ENCODE measurements around the gene RAB8B.

The RAB8B gene

GRCh38 chr15:63210151-63211091 is 21.0 kb downstream of the RAB8B start (continued):
- TF ChIP-seq ZNF792 (tag by site-specific recombination; IDR thresholded peaks at IDR 0.05) (no peak), ZNF133 (tag by site-specific recombination; IDR thresholded peaks at IDR 0.05) (no peak), ZNF843 (tag by site-specific recombination; IDR thresholded peaks at IDR 0.05) (no peak), ZNF423 (tag by site-specific recombination; IDR thresholded peaks at IDR 0.05) (0 out of 2 replicates have a peak, but pooled peaks have one; percentile 11), PRDM10 (tag by site-specific recombination; IDR thresholded peaks at IDR 0.05) (no peak), ZNF629 (tag by site-specific recombination; IDR thresholded peaks at IDR 0.05) (no peak), ZNF513 (tag by site-specific recombination; IDR thresholded peaks at IDR 0.05) (no peak), REST (tag by site-specific recombination; IDR thresholded peaks at IDR 0.05) (no peak), ZNF350 (tag by site-specific recombination; IDR thresholded peaks at IDR 0.05) (no peak), ATF2 (tag by site-specific recombination; IDR thresholded peaks at IDR 0.05; ENCODE audit: low read depth) (no peak), ZNF623 (tag by site-specific recombination; IDR thresholded peaks at IDR 0.05) (no peak), ZNF658 (tag by site-specific recombination; IDR thresholded peaks at IDR 0.05) (no peak), ZNF544 (tag by site-specific recombination; IDR thresholded peaks at IDR 0.05) (no peak), SETDB1 (IDR thresholded peaks at IDR 0.05; ENCODE audit: insufficient read length, low read length) (no peak), PRDM6 (tag by site-specific recombination; IDR thresholded peaks at IDR 0.05) (peak; percentile 83), SP2 (tag by site-specific recombination; IDR thresholded peaks at IDR 0.05) (no peak)
- TF ChIP-seq, protein P1, sequence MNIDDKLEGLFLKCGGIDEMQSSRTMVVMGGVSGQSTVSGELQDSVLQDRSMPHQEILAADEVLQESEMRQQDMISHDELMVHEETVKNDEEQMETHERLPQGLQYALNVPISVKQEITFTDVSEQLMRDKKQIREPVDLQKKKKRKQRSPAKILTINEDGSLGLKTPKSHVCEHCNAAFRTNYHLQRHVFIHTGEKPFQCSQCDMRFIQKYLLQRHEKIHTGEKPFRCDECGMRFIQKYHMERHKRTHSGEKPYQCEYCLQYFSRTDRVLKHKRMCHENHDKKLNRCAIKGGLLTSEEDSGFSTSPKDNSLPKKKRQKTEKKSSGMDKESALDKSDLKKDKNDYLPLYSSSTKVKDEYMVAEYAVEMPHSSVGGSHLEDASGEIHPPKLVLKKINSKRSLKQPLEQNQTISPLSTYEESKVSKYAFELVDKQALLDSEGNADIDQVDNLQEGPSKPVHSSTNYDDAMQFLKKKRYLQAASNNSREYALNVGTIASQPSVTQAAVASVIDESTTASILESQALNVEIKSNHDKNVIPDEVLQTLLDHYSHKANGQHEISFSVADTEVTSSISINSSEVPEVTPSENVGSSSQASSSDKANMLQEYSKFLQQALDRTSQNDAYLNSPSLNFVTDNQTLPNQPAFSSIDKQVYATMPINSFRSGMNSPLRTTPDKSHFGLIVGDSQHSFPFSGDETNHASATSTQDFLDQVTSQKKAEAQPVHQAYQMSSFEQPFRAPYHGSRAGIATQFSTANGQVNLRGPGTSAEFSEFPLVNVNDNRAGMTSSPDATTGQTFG (tag by site-specific recombination; IDR thresholded peaks at IDR 0.05; ENCODE audit: borderline replicate concordance): no peak
- TF ChIP-seq, protein P2, sequence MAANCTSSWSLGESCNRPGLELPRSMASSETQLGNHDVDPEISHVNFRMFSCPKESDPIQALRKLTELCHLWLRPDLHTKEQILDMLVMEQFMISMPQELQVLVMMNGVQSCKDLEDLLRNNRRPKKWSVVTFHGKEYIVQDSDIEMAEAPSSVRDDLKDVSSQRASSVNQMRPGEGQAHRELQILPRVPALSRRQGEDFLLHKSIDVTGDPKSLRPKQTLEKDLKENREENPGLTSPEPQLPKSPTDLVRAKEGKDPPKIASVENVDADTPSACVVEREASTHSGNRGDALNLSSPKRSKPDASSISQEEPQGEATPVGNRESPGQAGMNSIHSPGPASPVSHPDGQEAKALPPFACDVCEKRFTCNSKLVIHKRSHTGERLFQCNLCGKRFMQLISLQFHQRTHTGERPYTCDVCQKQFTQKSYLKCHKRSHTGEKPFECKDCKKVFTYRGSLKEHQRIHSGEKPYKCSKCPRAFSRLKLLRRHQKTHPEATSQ (tag by site-specific recombination; IDR thresholded peaks at IDR 0.05): no peak
- TF ChIP-seq, protein P3, sequence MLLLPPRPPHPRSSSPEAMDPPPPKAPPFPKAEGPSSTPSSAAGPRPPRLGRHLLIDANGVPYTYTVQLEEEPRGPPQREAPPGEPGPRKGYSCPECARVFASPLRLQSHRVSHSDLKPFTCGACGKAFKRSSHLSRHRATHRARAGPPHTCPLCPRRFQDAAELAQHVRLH (tag by site-specific recombination; IDR thresholded peaks at IDR 0.05): 0 out of 2 replicates have a peak, but pooled peaks have one; percentile 18
- TF ChIP-seq, protein P4, sequence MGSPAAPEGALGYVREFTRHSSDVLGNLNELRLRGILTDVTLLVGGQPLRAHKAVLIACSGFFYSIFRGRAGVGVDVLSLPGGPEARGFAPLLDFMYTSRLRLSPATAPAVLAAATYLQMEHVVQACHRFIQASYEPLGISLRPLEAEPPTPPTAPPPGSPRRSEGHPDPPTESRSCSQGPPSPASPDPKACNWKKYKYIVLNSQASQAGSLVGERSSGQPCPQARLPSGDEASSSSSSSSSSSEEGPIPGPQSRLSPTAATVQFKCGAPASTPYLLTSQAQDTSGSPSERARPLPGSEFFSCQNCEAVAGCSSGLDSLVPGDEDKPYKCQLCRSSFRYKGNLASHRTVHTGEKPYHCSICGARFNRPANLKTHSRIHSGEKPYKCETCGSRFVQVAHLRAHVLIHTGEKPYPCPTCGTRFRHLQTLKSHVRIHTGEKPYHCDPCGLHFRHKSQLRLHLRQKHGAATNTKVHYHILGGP (tag by site-specific recombination; IDR thresholded peaks at IDR 0.05): no peak
